Adrenal gland (tissue), 12 donors: ENCODE measurements around the gene IGSF22. TPM values are rescaled to one million over a fixed set of nuclear protein-coding genes. Genes with fewer than 3 reads are reported as not detected.

ENCODE experiments used
- DNase-seq, 7 donors: peaks; one replicate each; pipeline ENCODE4 v3.0.0-alpha.2; 2019 to 2020
- H3K27ac ChIP-seq, 5 donors: fragments of 200-600 bp; sonication (generic) in 4 of 5; 1 replicate in 3 of 5; 2 replicates in 2 of 5; pipeline versions ENCODE4 v1.5.1 to v1.8.0; 2016 to 2020; ENCODE audit warnings: mild to moderate bottlenecking in 1 of 5
- H3K27me3 ChIP-seq: fragments of 200-600 bp; 2 replicates; pipeline ENCODE4 v1.8.0; 2021
- H3K36me3 ChIP-seq, 2 donors: fragments of 200-600 bp; replicated peaks in 1 of 2; 1 replicate in 1 of 2; 2 replicates in 1 of 2; pipeline versions ENCODE4 v1.5.1 to v1.8.0; 2018 to 2022
- H3K4me1 ChIP-seq, 2 donors: fragments of 200-600 bp; replicated peaks in 1 of 2; 1 replicate in 1 of 2; 2 replicates in 1 of 2; pipeline versions ENCODE4 v1.5.1 to v1.8.0; 2018 to 2021
- H3K4me3 ChIP-seq, 4 donors: fragments of 200-600 bp; sonication (generic) in 3 of 4; one replicate each; pipeline ENCODE4 v1.5.1; 2016 to 2018
- H3K9me3 ChIP-seq, 3 donors: fragments of 200-600 bp; sonication (generic) in 1 of 3; replicated peaks in 1 of 3; 1 replicate in 2 of 3; 2 replicates in 1 of 3; pipeline versions ENCODE4 v1.5.1 to v1.8.0; 2016 to 2021
- POLR2A ChIP-seq, 2 donors: fragments of 450-650 bp; IDR thresholded peaks; one replicate each; pipeline ENCODE4 v1.6.1; 2017; ENCODE audit warnings: antibody characterized with exemption in 2 of 2, mild to moderate bottlenecking in 2 of 2, moderate library complexity in 1 of 2
- WGBS, 4 donors: extraction: QIAGEN DNeasy Blood & Tissue Kit in 2 of 4; methylation state at CpG; one replicate each; pipeline versions ENCODE4 v1.1.5 to v1.1.7; 2013 to 2017; 5-methylcytosine and 5-hydroxymethylcytosine counted together
- intact Hi-C, 2 donors: fragments of 100-400 bp; cut with DNase I; formaldehyde crosslinking; loops; one replicate each; pipeline versions ENCODE4 v1.14.1 to v1.15.0; 2022 to 2023
- polyA plus RNA-seq, 3 donors: library from polyadenylated mRNA; stranded (reverse); fragments of 200-250 nt in 2 of 3; fragments of 350-450 nt in 1 of 3; fragmentation: Illumina TruSeq in 1 of 3; extraction: RNeasy Lipid Tissue Mini Kit (QIAGEN cat#74804) in 1 of 3; gene quantifications; one replicate each; pipeline ENCODE4 v1.2.3, GENCODE V29; 2013 to 2014
- total RNA-seq, 9 donors: library from RNA; depleted of rRNA in 4 of 9; stranded (reverse); fragments of >200 nt in 4 of 9; fragments of 120-200 nt in 1 of 9; fragmentation: NEBNext Ultra II Directional in 1 of 9; extraction: Animal tissue kit (Norgen Biotek cat#: 25700) in 1 of 9; gene quantifications; one replicate each; pipeline versions ENCODE4 v1.1.0 to v1.2.4, GENCODE V29; 2013 to 2023
- TF ChIP-seq, protein P1 (sequence below), 6 experiments: fragments of 450-650 bp in 4 of 6; fragments of 200-600 bp in 2 of 6; sonication (generic) in 1 of 6; IDR thresholded peaks; 1 replicate in 5 of 6; 2 replicates in 1 of 6; pipeline versions ENCODE4 v1.5.1 to v1.8.0; 2016 to 2021; ENCODE audit warnings: antibody characterized with exemption in 6 of 6, mild to moderate bottlenecking in 2 of 6, moderate library complexity in 1 of 6
- donor health status: healthy with polysubstance abuse.
- donor health status: Bipolar disorder and iron deficiency.
- donor health status: DM: yes; HTN: yes; CAD: no.
- donor health status: DM: no; HTN: no; CAD: no.
- donor health status: DM: no; HTN: no; CAD: no.
- donor health status: DM: yes; HTN: yes; CAD: no.

Gene IGSF22
- total and polyA plus RNA-seq, 12 donors = 0.10 to 2.0 (median 0.97) TPM; not detected in 3

- no peak for DNase-seq
- H3K27me3 ChIP-seq = no peaks in the 10 kb centered on the region
- intact Hi-C loops = no loop called here
- no peak overlapping the region for H3K4me3 ChIP-seq
- H3K27ac ChIP-seq = no peak overlapping the region
- H3K9me3 ChIP-seq = no peaks in the 10 kb centered on the region
- 78 to 88% (median 83%) methylated on average over 3 of the region's 3 CpGs for WGBS, 4 donors
- no peaks in the 10 kb centered on the region for H3K36me3 ChIP-seq
- no peak for TF ChIP-seq POLR2A (IDR thresholded peaks at IDR 0.05)
- TF ChIP-seq, protein P1, sequence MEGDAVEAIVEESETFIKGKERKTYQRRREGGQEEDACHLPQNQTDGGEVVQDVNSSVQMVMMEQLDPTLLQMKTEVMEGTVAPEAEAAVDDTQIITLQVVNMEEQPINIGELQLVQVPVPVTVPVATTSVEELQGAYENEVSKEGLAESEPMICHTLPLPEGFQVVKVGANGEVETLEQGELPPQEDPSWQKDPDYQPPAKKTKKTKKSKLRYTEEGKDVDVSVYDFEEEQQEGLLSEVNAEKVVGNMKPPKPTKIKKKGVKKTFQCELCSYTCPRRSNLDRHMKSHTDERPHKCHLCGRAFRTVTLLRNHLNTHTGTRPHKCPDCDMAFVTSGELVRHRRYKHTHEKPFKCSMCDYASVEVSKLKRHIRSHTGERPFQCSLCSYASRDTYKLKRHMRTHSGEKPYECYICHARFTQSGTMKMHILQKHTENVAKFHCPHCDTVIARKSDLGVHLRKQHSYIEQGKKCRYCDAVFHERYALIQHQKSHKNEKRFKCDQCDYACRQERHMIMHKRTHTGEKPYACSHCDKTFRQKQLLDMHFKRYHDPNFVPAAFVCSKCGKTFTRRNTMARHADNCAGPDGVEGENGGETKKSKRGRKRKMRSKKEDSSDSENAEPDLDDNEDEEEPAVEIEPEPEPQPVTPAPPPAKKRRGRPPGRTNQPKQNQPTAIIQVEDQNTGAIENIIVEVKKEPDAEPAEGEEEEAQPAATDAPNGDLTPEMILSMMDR (IDR thresholded peaks at IDR 0.05) = no peak
- no peaks in the 10 kb centered on the region for H3K4me1 ChIP-seq
Measured at GRCh38 chr11:18741783-18742182, 15.8 kb upstream of the IGSF22 start.

- Histone ChIP-seq H3K9me3 (no peaks in the 10 kb centered on the region), H3K4me3 (no peak overlapping the region), H3K36me3 (no peaks in the 10 kb centered on the region), H3K27ac (no peak overlapping the region), H3K4me1 (no peaks in the 10 kb centered on the region), H3K27me3 (no peaks in the 10 kb centered on the region)
- intact Hi-C loops = no loop called here
- WGBS, 4 donors = 81 to 90% (median 85%) methylated on average over 2 to 4 of the region's 4 CpGs
- DNase-seq = no peak
- no peak for TF ChIP-seq POLR2A (IDR thresholded peaks at IDR 0.05)
- TF ChIP-seq, protein P1 (IDR thresholded peaks at IDR 0.05) = no peak
Measured at GRCh38 chr11:18739685-18740084, 13.7 kb upstream of the IGSF22 start.

- H3K27me3 ChIP-seq = no peaks in the 10 kb centered on the region
- no peaks in the 10 kb centered on the region for H3K4me1 ChIP-seq
- 86 to 91% (median 90%) methylated on average over 8 of the region's 8 CpGs for WGBS, 4 donors
- H3K9me3 ChIP-seq = no peaks in the 10 kb centered on the region
- intact Hi-C loops = no loop called here
- no peak overlapping the region for H3K4me3 ChIP-seq
- no peak for DNase-seq
- TF ChIP-seq POLR2A (IDR thresholded peaks at IDR 0.05) = no peak
- TF ChIP-seq, protein P1 (IDR thresholded peaks at IDR 0.05) = no peak
- H3K27ac ChIP-seq = no peak overlapping the region
- no peaks in the 10 kb centered on the region for H3K36me3 ChIP-seq
Measured at GRCh38 chr11:18737642-18738041, 11.7 kb upstream of the IGSF22 start.

DNA sequence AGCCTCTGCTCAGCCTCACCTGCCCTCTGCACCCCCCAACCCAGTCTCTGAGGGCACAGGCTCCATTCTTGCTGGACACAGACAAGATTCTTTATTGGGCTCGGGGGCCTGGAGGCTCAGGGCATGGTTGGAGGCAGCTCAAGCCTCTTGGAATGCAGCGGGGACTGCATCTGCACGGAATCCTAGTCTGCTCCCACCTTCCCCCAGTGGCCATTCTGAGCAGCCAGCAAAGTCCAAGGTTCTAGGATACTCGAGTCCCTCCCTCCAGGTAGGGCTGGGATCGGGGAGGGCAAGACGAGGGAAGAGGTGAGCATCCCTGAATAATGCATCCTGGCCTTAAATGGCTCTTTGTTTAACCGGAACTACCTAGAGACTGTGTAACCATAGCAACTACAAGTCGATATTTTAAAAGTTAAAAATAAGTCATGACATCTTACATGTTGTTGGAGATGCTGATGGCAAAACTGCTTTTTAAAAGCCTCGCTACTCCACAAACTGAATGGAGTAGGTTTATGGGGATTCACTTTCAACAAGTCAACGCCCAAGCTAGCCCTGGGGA lies 10.7 kb upstream of the IGSF22 start:
- H3K27ac ChIP-seq = no peak overlapping the region
- H3K9me3 ChIP-seq = no peaks in the 10 kb centered on the region
- 48 to 73% (median 61%) methylated on average over 7 to 10 of the region's 10 CpGs for WGBS, 4 donors
- TF ChIP-seq, protein P1 (IDR thresholded peaks at IDR 0.05) = no peak
- TF ChIP-seq POLR2A (IDR thresholded peaks at IDR 0.05) = no peak
- no peaks in the 10 kb centered on the region for H3K36me3 ChIP-seq
- intact Hi-C loops = no loop called here
- no peaks in the 10 kb centered on the region for H3K27me3 ChIP-seq
- H3K4me3 ChIP-seq = no peak overlapping the region
- H3K4me1 ChIP-seq = no peaks in the 10 kb centered on the region
- no peak for DNase-seq
